Islet precursor cell (in vitro differentiated cells): Measurements from ENCODE around the gene LAMA2.
A peak's percentile ranks its signal among the peaks of the same experiment; 100 is the strongest.

Experiments used
- DNase-seq: peaks from one replicate; pipeline ENCODE4 v3.0.0-alpha.2; 2018

LAMA2 gene

DNA sequence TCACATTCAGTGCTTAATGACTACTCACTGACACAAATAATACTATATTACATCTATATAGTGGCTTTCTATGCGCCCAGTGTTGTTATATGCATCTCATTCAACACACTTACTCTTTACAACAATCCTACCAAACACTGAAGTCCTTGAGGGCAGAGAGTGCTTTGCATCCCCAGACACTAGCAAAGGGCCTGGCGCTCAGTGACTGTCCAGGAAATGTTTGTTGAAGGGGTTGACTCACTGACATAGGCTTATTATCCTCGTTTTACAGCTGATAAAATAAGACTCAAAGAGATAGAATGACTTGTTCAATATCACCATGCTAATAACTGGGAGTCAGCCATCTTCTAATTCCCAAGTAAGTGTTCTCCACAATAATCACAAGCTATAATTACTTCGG, 663.8 kb downstream of the LAMA2 start:
- peak; percentile 77 for DNase-seq

GRCh38 chr6:129551486-129551885, 668.5 kb downstream of the LAMA2 start:
- no peak for DNase-seq

GRCh38 chr6:129552413-129552812, 669.5 kb downstream of the LAMA2 start:
- peak; percentile 73 for DNase-seq

GRCh38 chr6:129555206-129555832, 672.4 kb downstream of the LAMA2 start:
- no peak for DNase-seq

DNA sequence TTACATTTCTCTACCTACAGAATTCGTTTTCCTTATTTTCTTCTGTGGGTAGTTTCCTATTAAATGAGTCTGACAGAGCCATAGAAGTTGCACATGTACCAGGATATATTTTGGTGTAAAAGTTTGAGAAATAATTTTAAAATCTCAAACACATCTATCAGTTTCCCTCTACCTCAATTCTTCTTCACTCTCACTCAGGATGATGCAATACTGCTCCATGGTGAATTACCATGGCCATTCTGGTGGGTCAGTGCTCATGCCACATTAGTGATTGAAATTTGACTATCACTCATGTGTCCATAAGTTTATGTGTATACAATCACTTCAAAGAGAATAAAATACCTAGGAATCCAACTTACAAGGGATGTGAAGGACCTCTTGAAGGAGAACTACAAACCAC, 675.3 kb downstream of the LAMA2 start:
- DNase-seq: no peak

GRCh38 chr6:129565366-129565765, 682.4 kb downstream of the LAMA2 start:
- DNase-seq: peak; percentile 78

DNA sequence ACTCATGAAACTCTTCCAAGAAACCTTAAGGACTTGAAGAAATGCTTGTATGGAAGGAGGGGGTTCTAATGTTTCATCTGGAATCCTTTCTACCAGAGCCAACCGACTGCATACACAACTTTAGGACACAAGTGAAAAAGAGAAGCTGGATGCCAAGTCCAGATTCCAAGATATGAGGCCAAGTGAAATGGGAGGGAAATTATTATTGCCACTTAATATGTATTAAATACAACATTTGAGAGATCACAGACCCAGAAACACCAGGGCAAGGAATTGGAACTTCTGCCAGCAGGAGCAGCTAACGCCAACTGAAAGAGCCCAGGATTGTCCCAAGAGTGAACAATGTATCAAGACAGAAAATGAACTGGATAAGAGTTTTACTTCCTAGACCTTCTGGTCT, 682.9 kb downstream of the LAMA2 start:
- DNase-seq: no peak
